ENCODE data around the gene GPR3. TPM values are rescaled to one million over a fixed set of nuclear protein-coding genes. Genes with fewer than 3 reads are reported as not detected.

GPR3 gene
- total and polyA plus RNA-seq, 8 donors = 0.18 to 0.43 (median 0.27) TPM; not detected in 4

- TF ChIP-seq EP300 (IDR thresholded peaks at IDR 0.05) (no peak), POLR2A (IDR thresholded peaks at IDR 0.05) (no peak), CTCF (IDR thresholded peaks at IDR 0.05) (no peak), POLR2AphosphoS5 (IDR thresholded peaks at IDR 0.05) (no peak)
- Histone ChIP-seq H3K9me3 (no peaks in the 10 kb centered on the region), H3K27ac (peak overlapping the region in 3 of 5 donors; percentile 39 to 88 (median 81)), H3K27me3 (no peaks in the 10 kb centered on the region), H3K4me1 (peaks cover 48 to 73% (median 60%) of the 10 kb centered on the region in 4 donors), H3K36me3 (peaks cover 0 to 22% (median 13%) of the 10 kb centered on the region in 4 donors), H3K4me3 (no peak overlapping the region)
- intact Hi-C loops (cut with DNase I; ENCODE audit: low total_unique reads) = no loop called here
- DNase-seq = no peak
- WGBS, 5 donors = 39 to 55% (median 41%) methylated on average over 2 of the region's 2 CpGs
These were observed 46.7 kb downstream of the GPR3 start for GRCh38 chr1:27439150-27439549.

DNA sequence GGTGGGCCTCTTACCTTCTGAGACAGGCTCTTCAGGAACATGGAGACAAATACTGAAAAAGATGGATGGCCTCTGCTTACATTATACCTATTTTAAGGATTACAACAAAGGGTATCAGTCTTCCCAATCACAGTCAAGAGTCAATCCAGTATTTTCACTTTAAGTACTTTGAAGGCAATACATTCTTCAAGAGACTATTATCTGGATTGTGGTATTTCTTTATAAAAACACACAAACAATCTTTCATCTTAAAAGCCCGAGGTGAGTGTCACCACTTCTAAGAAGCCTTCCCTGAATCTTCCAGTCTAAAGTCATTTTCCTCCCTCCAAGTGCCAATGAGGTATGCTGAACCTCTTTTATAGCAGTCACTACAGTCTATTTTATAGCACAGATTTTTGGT is 52.2 kb downstream of the GPR3 start:
- no peak for TF ChIP-seq CTCF (IDR thresholded peaks at IDR 0.05)
- no peak for TF ChIP-seq POLR2AphosphoS5 (IDR thresholded peaks at IDR 0.05)
- no peak for TF ChIP-seq EP300 (IDR thresholded peaks at IDR 0.05)
- TF ChIP-seq POLR2A (IDR thresholded peaks at IDR 0.05) = no peak
- Histone ChIP-seq H3K36me3 (peaks cover 0 to 41% (median 18%) of the 10 kb centered on the region in 4 donors), H3K9me3 (no peaks in the 10 kb centered on the region), H3K4me3 (no peak overlapping the region), H3K27ac (peak overlapping the region in 2 of 5 donors; percentile 7 to 39), H3K27me3 (no peaks in the 10 kb centered on the region), H3K4me1 (peaks cover 4 to 73% (median 37%) of the 10 kb centered on the region in 4 donors)
- intact Hi-C loops (cut with DNase I; ENCODE audit: low total_unique reads) = no loop called here
- 13 to 29% (median 17%) methylated on average over 1 of the region's 1 CpG for whole genome bisulfite sequencing, 5 donors
- no peak for DNase-seq

Other genes starting within 250 kb of the GPR3 start
- gene SLC9A1, start 237.5 kb upstream of the GPR3 start, total RNA-seq = 100 to 1,000 TPM in 1 of 5 donors, 10 to 100 TPM in 4; 25.7 to 132 (median 42.0) TPM
- 10 to 100 TPM; 16.3 to 27.6 (median 19.2) TPM for gene SLC9A1, start 237.5 kb upstream of the GPR3 start, polyA plus RNA-seq
- gene WDTC1, start 158.0 kb upstream of the GPR3 start, total RNA-seq = 10 to 100 TPM; 17.7 to 51.9 (median 35.3) TPM
- 10 to 100 TPM in 2 of 3 donors, 1 to 10 TPM in 1; 7.8 to 21.4 (median 20.0) TPM for gene WDTC1, start 158.0 kb upstream of the GPR3 start, polyA plus RNA-seq
- 10 to 100 TPM in 3 of 5 donors, 1 to 10 TPM in 2; 1.8 to 18.8 (median 16.5) TPM for gene TMEM222, start 70.5 kb upstream of the GPR3 start, total RNA-seq
- gene TMEM222, start 70.5 kb upstream of the GPR3 start, polyA plus RNA-seq = 10 to 100 TPM; 28.5 to 39.9 (median 38.6) TPM
- gene SYTL1, start 50.6 kb upstream of the GPR3 start, total RNA-seq = 10 to 100 TPM; 15.6 to 65.1 (median 23.2) TPM
- 100 to 1,000 TPM in 2 of 3 donors, 10 to 100 TPM in 1; 78.5 to 222 (median 137) TPM for gene SYTL1, start 50.6 kb upstream of the GPR3 start, polyA plus RNA-seq
- 10 to 100 TPM; 11.6 to 38.5 (median 25.8) TPM for gene MAP3K6, start 25.7 kb upstream of the GPR3 start, total RNA-seq
- 100 to 1,000 TPM in 1 of 3 donors, 10 to 100 TPM in 2; 43.4 to 110 (median 48.0) TPM for gene MAP3K6, start 25.7 kb upstream of the GPR3 start, polyA plus RNA-seq
- gene FCN3, start 17.8 kb upstream of the GPR3 start, total RNA-seq = 10 to 100 TPM in 1 of 5 donors, 1 to 10 TPM in 1, under 1 TPM in 1, not detected in 2; 0.55 to 15.2 (median 2.8) TPM
- gene FCN3, start 17.8 kb upstream of the GPR3 start, polyA plus RNA-seq = 10 to 100 TPM in 1 of 3 donors, 1 to 10 TPM in 2; 4.1 to 10.8 (median 5.0) TPM
- gene CD164L2, start 9.3 kb upstream of the GPR3 start, total RNA-seq = not detected
- 1 to 10 TPM in 2 of 3 donors, not detected in 1; 1.5 to 8.7 TPM for gene CD164L2, start 9.3 kb upstream of the GPR3 start, polyA plus RNA-seq
- 10 to 100 TPM; 47.0 to 82.1 (median 65.3) TPM for gene WASF2, start 97.5 kb downstream of the GPR3 start, total RNA-seq
- gene WASF2, start 97.5 kb downstream of the GPR3 start, polyA plus RNA-seq = 10 to 100 TPM; 24.7 to 31.9 (median 25.7) TPM
- gene AHDC1, start 211.5 kb downstream of the GPR3 start, total RNA-seq = 10 to 100 TPM; 10.8 to 95.0 (median 35.1) TPM
- 10 to 100 TPM in 1 of 3 donors, 1 to 10 TPM in 2; 5.8 to 10.3 (median 8.3) TPM for gene AHDC1, start 211.5 kb downstream of the GPR3 start, polyA plus RNA-seq
- gene FGR, start 242.6 kb downstream of the GPR3 start, total RNA-seq = 1 to 10 TPM in 3 of 5 donors, not detected in 2; 6.7 to 8.8 (median 7.0) TPM
- gene FGR, start 242.6 kb downstream of the GPR3 start, polyA plus RNA-seq = 1 to 10 TPM; 3.1 to 9.9 (median 4.6) TPM

All from stomach (tissue), 9 donors.